ENCODE measurements around the gene ANKRD11.

ANKRD11 gene

GRCh38 chr16:89511374-89511773 is 21.0 kb upstream of the ANKRD11 start:
- Histone ChIP-seq H2AFZ (ENCODE audit: low read length) (no peak overlapping the region), H3K4me3 (ENCODE audit: low read length) (no peak overlapping the region), H3K36me3 (replicated peaks; ENCODE audit: insufficient read depth, low read length) (no peaks in the 10 kb centered on the region), H3K27ac (ENCODE audit: low read length) (no peak overlapping the region), H4K20me1 (ENCODE audit: insufficient read depth, low read length) (no peaks in the 10 kb centered on the region), H3K4me2 (ENCODE audit: low read depth, low read length) (no peak overlapping the region), H3K4me1 (ENCODE audit: low read length) (no peaks in the 10 kb centered on the region), H3K9ac (ENCODE audit: low read length) (no peak overlapping the region), H3K9me2 (replicated peaks; ENCODE audit: insufficient read depth, low read length) (no peaks in the 10 kb centered on the region), H3K27me3 (replicated peaks; ENCODE audit: insufficient read depth, low read length) (no peaks in the 10 kb centered on the region), H3F3A (ENCODE audit: insufficient read depth, low read length) (no peaks in the 10 kb centered on the region), H3K79me2 (ENCODE audit: low read length) (peaks cover 23% of the 10 kb centered on the region), H3K9me3 (replicated peaks; ENCODE audit: insufficient read depth, low read length) (no peaks in the 10 kb centered on the region)
- DNase-seq = no peak
- TF ChIP-seq EZH2phosphoT487 (IDR thresholded peaks at IDR 0.05; ENCODE audit: low read length) (no peak), EZH2 (optimal IDR thresholded peaks at IDR 0.05; ENCODE audit: low read depth, low read length) (no peak), CTCF (IDR thresholded peaks at IDR 0.05; ENCODE audit: low read length) (no peak)

GRCh38 chr16:89510526-89510925 is 20.2 kb upstream of the ANKRD11 start:
- H3K79me2 ChIP-seq (ENCODE audit: low read length) = peaks cover 23% of the 10 kb centered on the region
- H2AFZ ChIP-seq (ENCODE audit: low read length) = no peak overlapping the region
- no peak overlapping the region for H3K27ac ChIP-seq (ENCODE audit: low read length)
- H3K4me1 ChIP-seq (ENCODE audit: low read length) = no peaks in the 10 kb centered on the region
- H4K20me1 ChIP-seq (ENCODE audit: insufficient read depth, low read length) = no peaks in the 10 kb centered on the region
- no peaks in the 10 kb centered on the region for H3K36me3 ChIP-seq (replicated peaks; ENCODE audit: insufficient read depth, low read length)
- no peaks in the 10 kb centered on the region for H3K9me3 ChIP-seq (replicated peaks; ENCODE audit: insufficient read depth, low read length)
- H3K27me3 ChIP-seq (replicated peaks; ENCODE audit: insufficient read depth, low read length) = no peaks in the 10 kb centered on the region
- H3K9ac ChIP-seq (ENCODE audit: low read length) = no peak overlapping the region
- no peak overlapping the region for H3K4me3 ChIP-seq (ENCODE audit: low read length)
- no peaks in the 10 kb centered on the region for H3K9me2 ChIP-seq (replicated peaks; ENCODE audit: insufficient read depth, low read length)
- DNase-seq = no peak
- TF ChIP-seq CTCF (IDR thresholded peaks at IDR 0.05; ENCODE audit: low read length) (no peak), EZH2phosphoT487 (IDR thresholded peaks at IDR 0.05; ENCODE audit: low read length) (no peak), EZH2 (optimal IDR thresholded peaks at IDR 0.05; ENCODE audit: low read depth, low read length) (no peak)
- no peaks in the 10 kb centered on the region for H3F3A ChIP-seq (ENCODE audit: insufficient read depth, low read length)
- H3K4me2 ChIP-seq (ENCODE audit: low read depth, low read length) = no peak overlapping the region

- Histone ChIP-seq H3F3A (ENCODE audit: insufficient read depth, low read length) (no peaks in the 10 kb centered on the region), H3K4me2 (ENCODE audit: low read depth, low read length) (peak within 1 kb of the TSS; percentile 81), H2AFZ (ENCODE audit: low read length) (peak within 1 kb of the TSS; percentile 75; the same call in 1 of the 2 replicates), H3K4me3 (ENCODE audit: low read length) (peak within 1 kb of the TSS; percentile 74), H3K9me3 (replicated peaks; ENCODE audit: insufficient read depth, low read length) (no peaks in the 10 kb centered on the region), H3K79me2 (ENCODE audit: low read length) (peaks cover 23% of the 10 kb centered on the region), H3K4me1 (ENCODE audit: low read length) (no peaks in the 10 kb centered on the region), H3K9ac (ENCODE audit: low read length) (peak within 1 kb of the TSS; percentile 68), H4K20me1 (ENCODE audit: insufficient read depth, low read length) (no peaks in the 10 kb centered on the region), H3K36me3 (replicated peaks; ENCODE audit: insufficient read depth, low read length) (no peaks in the 10 kb centered on the region), H3K27ac (ENCODE audit: low read length) (peak within 1 kb of the TSS; percentile 38; the same call in 1 of the 2 replicates), H3K27me3 (replicated peaks; ENCODE audit: insufficient read depth, low read length) (no peaks in the 10 kb centered on the region), H3K9me2 (replicated peaks; ENCODE audit: insufficient read depth, low read length) (no peaks in the 10 kb centered on the region)
- TF ChIP-seq EZH2phosphoT487 (IDR thresholded peaks at IDR 0.05; ENCODE audit: low read length) (no peak), CTCF (IDR thresholded peaks at IDR 0.05; ENCODE audit: low read length) (no peak), EZH2 (optimal IDR thresholded peaks at IDR 0.05; ENCODE audit: low read depth, low read length) (no peak)
- DNase-seq = peak; percentile 75
These were observed 17.7 kb upstream of the ANKRD11 start, which contains the start of gene SPG7 for GRCh38 chr16:89507834-89508590. TSS of gene SPG7 (plus strand) at chr16:89508403. CDS start at chr16:89508418, 15 bp downstream.

All from MM.1S (cell line).